ENCODE data around the gene IFFO2. TPM values are rescaled to one million over a fixed set of nuclear protein-coding genes. Genes with fewer than 3 reads are reported as not detected.

Gene IFFO2
- total RNA-seq, 3 donors from 2014 or later, result 5.8 to 35.3 (median 34.4) TPM

GRCh38 chr1:18972531-18972930 is 16.1 kb upstream of the IFFO2 start:
- DNase-seq (ENCODE audit: low spot score in 2 of 2), result no peak
- H3K36me3 ChIP-seq, result no peaks in the 10 kb centered on the region
- no peak overlapping the region for H3K4me3 ChIP-seq
- intact Hi-C loops (cut with DNase I; ENCODE audit: low total_unique reads), result no loop called here
- no peaks in the 10 kb centered on the region for H3K4me1 ChIP-seq
- peak; percentile 30 to 49 (median 33) for TF ChIP-seq CTCF (IDR thresholded peaks at IDR 0.05)
- TF ChIP-seq POLR2A (IDR thresholded peaks at IDR 0.05), result no peak
- H3K27me3 ChIP-seq, result no peaks in the 10 kb centered on the region
- no peaks in the 10 kb centered on the region for H3K9me3 ChIP-seq
- H3K27ac ChIP-seq, result no peak overlapping the region

- no peaks in the 10 kb centered on the region for H3K9me3 ChIP-seq
- H3K27ac ChIP-seq, result no peak overlapping the region
- H3K36me3 ChIP-seq, result no peaks in the 10 kb centered on the region
- no peak overlapping the region for H3K4me3 ChIP-seq
- H3K27me3 ChIP-seq, result no peaks in the 10 kb centered on the region
- H3K4me1 ChIP-seq, result no peaks in the 10 kb centered on the region
- DNase-seq (ENCODE audit: low spot score in 2 of 2), result no peak
- TF ChIP-seq CTCF (IDR thresholded peaks at IDR 0.05) (no peak), POLR2AphosphoS5 (IDR thresholded peaks at IDR 0.05) (no peak)
- intact Hi-C loops (cut with DNase I; ENCODE audit: low total_unique reads), result no loop called here
Observed at GRCh38 chr1:18970762-18971161, 14.3 kb upstream of the IFFO2 start.

DNA sequence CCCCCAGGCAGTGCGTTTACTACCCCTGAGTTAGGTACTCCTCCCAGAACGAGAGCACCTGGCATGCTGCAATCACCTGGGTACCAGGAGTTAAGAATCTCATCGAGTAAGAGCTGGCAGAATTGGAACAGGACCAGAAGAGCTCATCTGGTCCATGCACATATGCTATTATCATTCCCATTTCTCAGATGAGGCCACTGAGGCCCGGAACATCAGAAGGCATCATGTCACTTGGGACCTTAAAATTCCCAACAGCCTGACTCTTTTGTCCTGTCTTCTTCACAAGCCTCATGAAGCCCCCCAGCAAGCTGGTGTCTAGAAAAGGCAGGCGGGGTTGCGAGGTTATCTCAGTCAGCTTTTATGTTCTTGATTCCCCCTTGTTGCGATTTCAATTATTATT is 13.9 kb upstream of the IFFO2 start:
- intact Hi-C loops (cut with DNase I; ENCODE audit: low total_unique reads), result no loop called here
- Histone ChIP-seq H3K4me1 (no peaks in the 10 kb centered on the region), H3K27ac (no peak overlapping the region), H3K36me3 (no peaks in the 10 kb centered on the region), H3K27me3 (no peaks in the 10 kb centered on the region), H3K4me3 (no peak overlapping the region), H3K9me3 (no peaks in the 10 kb centered on the region)
- peak in 1 of 2 donors; percentile 24 for DNase-seq (ENCODE audit: low spot score in 2 of 2)
- TF ChIP-seq POLR2AphosphoS5 (IDR thresholded peaks at IDR 0.05) (no peak), CTCF (IDR thresholded peaks at IDR 0.05) (no peak), POLR2A (IDR thresholded peaks at IDR 0.05) (no peak)

DNA sequence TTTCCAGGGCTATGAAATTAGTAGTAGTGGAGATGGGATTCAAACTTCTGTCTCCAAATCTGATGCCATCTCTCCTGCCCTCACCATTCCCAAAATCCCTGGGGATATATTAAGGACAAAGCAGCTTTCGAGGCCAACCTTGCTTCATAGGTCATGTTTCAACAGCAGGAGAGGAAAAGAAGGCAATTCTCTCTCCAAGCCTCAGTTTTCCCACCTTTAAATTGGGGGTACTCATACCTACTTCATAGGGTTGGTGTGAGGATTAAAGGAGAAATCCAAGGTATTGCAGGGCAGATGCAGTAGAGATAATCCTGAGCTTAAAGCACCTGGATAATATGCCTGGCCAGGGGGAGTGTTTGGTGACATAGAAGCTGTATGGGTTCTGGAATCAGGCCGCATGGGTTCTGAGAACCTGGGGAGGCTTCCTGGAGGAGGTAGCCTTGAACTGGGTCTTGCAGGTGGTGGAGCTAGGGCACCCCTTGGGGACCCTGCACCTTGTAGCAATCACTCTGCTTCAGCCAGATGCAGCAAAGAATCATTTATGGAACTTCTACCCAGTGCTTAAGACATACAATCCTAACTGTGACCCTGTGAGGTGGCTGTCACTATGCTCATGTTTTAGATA is 10.7 kb upstream of the IFFO2 start:
- H3K27ac ChIP-seq, result no peak overlapping the region
- H3K9me3 ChIP-seq, result no peaks in the 10 kb centered on the region
- no peak overlapping the region for H3K4me3 ChIP-seq
- TF ChIP-seq POLR2AphosphoS5 (IDR thresholded peaks at IDR 0.05), result no peak
- DNase-seq (ENCODE audit: low spot score in 2 of 2), result no peak
- no peaks in the 10 kb centered on the region for H3K36me3 ChIP-seq
- intact Hi-C loops (cut with DNase I; ENCODE audit: low total_unique reads), result no loop called here
- H3K4me1 ChIP-seq, result no peaks in the 10 kb centered on the region
- H3K27me3 ChIP-seq, result no peaks in the 10 kb centered on the region

GRCh38 chr1:18965206-18966173 is 9.0 kb upstream of the IFFO2 start:
- Histone ChIP-seq H3K27me3 (no peaks in the 10 kb centered on the region), H3K36me3 (no peaks in the 10 kb centered on the region), H3K9me3 (no peaks in the 10 kb centered on the region), H3K27ac (peak overlapping the region in 1 of 2 donors; percentile 55), H3K4me1 (no peaks in the 10 kb centered on the region), H3K4me3 (no peak overlapping the region)
- intact Hi-C loops (cut with DNase I; ENCODE audit: low total_unique reads), result no loop called here
- peak in 1 of 2 donors; percentile 74 for DNase-seq (ENCODE audit: low spot score in 2 of 2)
- TF ChIP-seq POLR2AphosphoS5 (IDR thresholded peaks at IDR 0.05), result peak in 1 of 3 donors; percentile 41
- TF ChIP-seq POLR2A (IDR thresholded peaks at IDR 0.05), result no peak

- intact Hi-C loops (cut with DNase I; ENCODE audit: low total_unique reads), result no loop called here
- Histone ChIP-seq H3K9me3 (no peaks in the 10 kb centered on the region), H3K36me3 (no peaks in the 10 kb centered on the region), H3K27ac (peak overlapping the region in 1 of 2 donors; percentile 38), H3K4me1 (no peaks in the 10 kb centered on the region), H3K27me3 (no peaks in the 10 kb centered on the region), H3K4me3 (no peak overlapping the region)
- peak in 1 of 2 donors; percentile 61 for DNase-seq (ENCODE audit: low spot score in 2 of 2)
- no peak for TF ChIP-seq CTCF (IDR thresholded peaks at IDR 0.05)
- TF ChIP-seq POLR2A (IDR thresholded peaks at IDR 0.05), result no peak
- TF ChIP-seq POLR2AphosphoS5 (IDR thresholded peaks at IDR 0.05), result no peak
Observed at GRCh38 chr1:18963968-18964367, 7.5 kb upstream of the IFFO2 start.
